ENCODE data around the gene PDE4A. TPM values are rescaled to one million over a fixed set of nuclear protein-coding genes. Genes with fewer than 3 reads are reported as not detected.

The PDE4A gene
- total and polyA plus RNA-seq, 2 experiments from 2014 or later: 2.8 to 4.3 TPM

DNA sequence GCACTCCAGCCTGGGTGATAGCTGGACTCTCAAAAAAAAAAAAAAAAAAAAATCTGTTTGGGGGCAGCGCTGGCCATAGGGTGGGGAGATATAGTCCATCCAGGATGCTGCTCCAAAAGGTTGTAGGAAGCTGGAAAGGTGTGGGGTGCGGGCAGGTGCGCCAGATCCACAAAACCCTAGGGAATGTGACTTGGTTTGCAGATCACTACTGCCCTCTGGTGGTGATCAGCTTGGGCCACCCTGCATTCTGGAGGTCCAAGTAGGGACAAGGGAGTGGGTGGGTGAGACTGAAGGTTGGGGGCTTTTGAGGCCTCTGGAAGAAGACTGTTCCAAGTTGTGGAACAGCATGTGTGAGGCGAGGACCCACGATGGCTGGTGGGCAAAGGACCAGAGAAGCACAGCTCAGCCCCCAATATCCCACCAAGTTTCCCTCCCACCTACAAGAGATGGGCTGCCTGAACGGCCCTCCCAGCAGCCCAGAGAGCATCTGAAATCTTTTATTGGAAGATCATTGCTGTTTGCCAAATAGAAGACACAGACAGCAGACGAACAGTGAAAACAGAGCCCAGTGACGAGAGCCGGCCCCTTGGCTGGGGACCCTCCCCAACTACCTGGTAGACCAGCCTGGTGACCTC, 29.6 kb upstream of the PDE4A start:
- Histone ChIP-seq H3K9me3 (ENCODE audit: low read depth) (no peaks in the 10 kb centered on the region), H3K27me3 (no peaks in the 10 kb centered on the region), H3K79me2 (no peaks in the 10 kb centered on the region), H3K4me1 (ENCODE audit: insufficient read depth) (no peaks in the 10 kb centered on the region), H3K27ac (no peak overlapping the region), H4K20me1 (ENCODE audit: insufficient read depth, poor library complexity, severe bottlenecking) (no peaks in the 10 kb centered on the region), H2AFZ (no peak overlapping the region), H3K4me3 (no peak overlapping the region), H3K36me3 (replicated peaks; ENCODE audit: insufficient read depth, low read depth) (no peaks in the 10 kb centered on the region), H3K4me2 (no peak overlapping the region), H3K9me2 (replicated peaks; ENCODE audit: insufficient read depth) (no peaks in the 10 kb centered on the region)
- peak; percentile 82 for DNase-seq (ENCODE audit: low spot score)
- TF ChIP-seq EZH2 (IDR thresholded peaks at IDR 0.05; ENCODE audit: borderline replicate concordance): no peak
- TF ChIP-seq, protein P1, sequence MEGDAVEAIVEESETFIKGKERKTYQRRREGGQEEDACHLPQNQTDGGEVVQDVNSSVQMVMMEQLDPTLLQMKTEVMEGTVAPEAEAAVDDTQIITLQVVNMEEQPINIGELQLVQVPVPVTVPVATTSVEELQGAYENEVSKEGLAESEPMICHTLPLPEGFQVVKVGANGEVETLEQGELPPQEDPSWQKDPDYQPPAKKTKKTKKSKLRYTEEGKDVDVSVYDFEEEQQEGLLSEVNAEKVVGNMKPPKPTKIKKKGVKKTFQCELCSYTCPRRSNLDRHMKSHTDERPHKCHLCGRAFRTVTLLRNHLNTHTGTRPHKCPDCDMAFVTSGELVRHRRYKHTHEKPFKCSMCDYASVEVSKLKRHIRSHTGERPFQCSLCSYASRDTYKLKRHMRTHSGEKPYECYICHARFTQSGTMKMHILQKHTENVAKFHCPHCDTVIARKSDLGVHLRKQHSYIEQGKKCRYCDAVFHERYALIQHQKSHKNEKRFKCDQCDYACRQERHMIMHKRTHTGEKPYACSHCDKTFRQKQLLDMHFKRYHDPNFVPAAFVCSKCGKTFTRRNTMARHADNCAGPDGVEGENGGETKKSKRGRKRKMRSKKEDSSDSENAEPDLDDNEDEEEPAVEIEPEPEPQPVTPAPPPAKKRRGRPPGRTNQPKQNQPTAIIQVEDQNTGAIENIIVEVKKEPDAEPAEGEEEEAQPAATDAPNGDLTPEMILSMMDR (IDR thresholded peaks at IDR 0.05; ENCODE audit: poor library complexity): peak; percentile 73
- 60% methylated on average over 9 of the region's 9 CpGs for WGBS (ENCODE audit: low lambda C conversion rate, missing lambda C conversion rate)

DNA sequence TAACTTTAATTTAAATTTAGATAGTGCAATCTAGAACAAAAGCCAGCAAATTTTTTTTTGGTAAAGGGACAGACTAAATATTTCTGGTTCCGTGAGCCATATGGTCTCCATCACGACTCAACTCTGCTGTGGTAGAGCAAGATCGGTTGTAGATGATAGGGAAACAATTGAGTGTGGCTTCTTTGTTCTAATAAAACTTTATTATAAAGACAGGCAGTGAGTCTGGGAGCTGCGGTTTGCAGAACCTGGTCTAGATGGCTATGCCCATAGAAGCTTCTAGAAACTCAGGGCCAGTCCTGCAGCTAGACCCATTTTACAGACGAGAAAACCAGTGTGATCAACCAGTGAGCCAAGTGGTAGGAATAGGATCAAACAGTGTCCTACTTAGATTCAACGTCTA, 28.2 kb upstream of the PDE4A start:
- Histone ChIP-seq H3K4me1 (ENCODE audit: insufficient read depth) (no peaks in the 10 kb centered on the region), H3K27me3 (no peaks in the 10 kb centered on the region)
- 92% methylated on average over 6 of the region's 6 CpGs for WGBS (ENCODE audit: low lambda C conversion rate, missing lambda C conversion rate)

DNA sequence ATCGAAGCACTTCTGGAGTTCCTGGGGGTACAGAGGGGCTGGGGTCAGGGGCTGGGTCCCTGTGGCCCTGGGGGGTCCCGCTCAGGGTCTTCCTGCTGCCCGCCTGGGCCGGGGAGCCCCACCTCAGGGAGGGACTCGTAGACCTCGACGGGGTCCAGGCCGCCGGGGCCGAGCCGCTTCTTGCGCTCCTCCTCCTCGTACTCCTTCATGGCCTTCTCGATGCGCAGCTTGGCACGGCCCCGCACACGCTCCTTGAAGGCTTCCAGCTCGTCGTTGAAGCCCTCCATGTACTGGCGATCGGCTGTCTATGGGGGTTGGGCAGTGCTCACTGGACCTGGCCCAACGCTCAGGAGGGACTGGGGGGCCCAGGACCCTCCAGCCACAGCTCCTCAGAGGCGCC, 27.2 kb upstream of the PDE4A start:
- peaks cover 4% of the 10 kb centered on the region for H3K79me2 ChIP-seq
- H3K9me2 ChIP-seq (replicated peaks; ENCODE audit: insufficient read depth): no peaks in the 10 kb centered on the region
- TF ChIP-seq, protein P1 (IDR thresholded peaks at IDR 0.05; ENCODE audit: poor library complexity): no peak
- TF ChIP-seq EZH2phosphoT487 (IDR thresholded peaks at IDR 0.05; ENCODE audit: low read depth, severe bottlenecking, unreplicated experiment): no peak
- no peak for TF ChIP-seq EZH2 (IDR thresholded peaks at IDR 0.05; ENCODE audit: borderline replicate concordance)
- no peaks in the 10 kb centered on the region for H3K27me3 ChIP-seq
- H3K4me3 ChIP-seq: no peak overlapping the region
- no peaks in the 10 kb centered on the region for H3K36me3 ChIP-seq (replicated peaks; ENCODE audit: insufficient read depth, low read depth)
- DNase-seq (ENCODE audit: low spot score): no peak
- no peaks in the 10 kb centered on the region for H3K4me1 ChIP-seq (ENCODE audit: insufficient read depth)
- H3K9me3 ChIP-seq (ENCODE audit: low read depth): no peaks in the 10 kb centered on the region
- H2AFZ ChIP-seq: no peak overlapping the region
- H3K27ac ChIP-seq: no peak overlapping the region
- peaks cover 6% of the 10 kb centered on the region for H4K20me1 ChIP-seq (ENCODE audit: insufficient read depth, poor library complexity, severe bottlenecking)
- no peak overlapping the region for H3K4me2 ChIP-seq
- WGBS (ENCODE audit: low lambda C conversion rate, missing lambda C conversion rate): 96% methylated on average over 24 of the region's 24 CpGs

More for the DNA sequence above, 28.2 kb upstream of the PDE4A start:
- peaks cover 3% of the 10 kb centered on the region for H4K20me1 ChIP-seq (ENCODE audit: insufficient read depth, poor library complexity, severe bottlenecking)
- H3K27ac ChIP-seq: no peak overlapping the region
- H3K9me3 ChIP-seq (ENCODE audit: low read depth): no peaks in the 10 kb centered on the region
- H3K4me3 ChIP-seq: no peak overlapping the region
- H3K4me2 ChIP-seq: no peak overlapping the region
- DNase-seq (ENCODE audit: low spot score): no peak
- H3K9me2 ChIP-seq (replicated peaks; ENCODE audit: insufficient read depth): no peaks in the 10 kb centered on the region
- TF ChIP-seq EZH2phosphoT487 (IDR thresholded peaks at IDR 0.05; ENCODE audit: low read depth, severe bottlenecking, unreplicated experiment) (no peak), EZH2 (IDR thresholded peaks at IDR 0.05; ENCODE audit: borderline replicate concordance) (no peak)
- TF ChIP-seq, protein P1 (IDR thresholded peaks at IDR 0.05; ENCODE audit: poor library complexity): no peak
- no peaks in the 10 kb centered on the region for H3K36me3 ChIP-seq (replicated peaks; ENCODE audit: insufficient read depth, low read depth)
- no peak overlapping the region for H2AFZ ChIP-seq
- H3K79me2 ChIP-seq: no peaks in the 10 kb centered on the region
